Memory B cell (primary cell): ENCODE results near the gene UBR4.

ENCODE experiments used
- ATAC-seq: fragments of 150-1000 bp; cut with Tn5 transposase; 2 replicates; pipeline ENCODE4 v1.10.0; 2021; ENCODE audit warnings: low read depth, mild to moderate bottlenecking, moderate library complexity
- DNase-seq, 2 donors: peaks; one replicate each; pipeline ENCODE4 v3.0.0; 2022; ENCODE audit warnings: low spot score in 2 of 2
- H3K27ac Mint-ChIP-seq: one replicate; pipeline ENCODE4 v1.8.0; 2022; ENCODE audit warnings: mild to moderate bottlenecking, moderate library complexity, mixed read lengths
- H3K27me3 Mint-ChIP-seq: one replicate; pipeline ENCODE4 v1.8.0; 2022; ENCODE audit warnings: mixed read lengths
- H3K36me3 Mint-ChIP-seq: one replicate; pipeline ENCODE4 v1.8.0; 2022; ENCODE audit warnings: mild to moderate bottlenecking, mixed read lengths
- H3K4me1 Mint-ChIP-seq: one replicate; pipeline ENCODE4 v1.8.0; 2022; ENCODE audit warnings: mixed read lengths
- H3K4me3 Mint-ChIP-seq: one replicate; pipeline ENCODE4 v1.8.0; 2022; ENCODE audit warnings: mild to moderate bottlenecking, moderate library complexity, mixed read lengths
- H3K9me3 Mint-ChIP-seq: one replicate; pipeline ENCODE4 v1.8.0; 2022; ENCODE audit warnings: mixed read lengths

UBR4 gene

GRCh38 chr1:19208710-19209438, 1.2 kb downstream of the UBR4 start:
- peaks cover 6% of the 10 kb centered on the region for H3K36me3 Mint-ChIP-seq
- H3K4me1 Mint-ChIP-seq, result peaks cover 37% of the 10 kb centered on the region
- no peaks in the 10 kb centered on the region for H3K27me3 Mint-ChIP-seq
- peak overlapping the region; percentile 91 for H3K4me3 Mint-ChIP-seq
- no peaks in the 10 kb centered on the region for H3K9me3 Mint-ChIP-seq
- no peak for DNase-seq
- no peak for ATAC-seq
- peak overlapping the region; percentile 96 for H3K27ac Mint-ChIP-seq

- ATAC-seq (no peak), DNase-seq (no peak)
- peaks cover 4% of the 10 kb centered on the region for H3K36me3 Mint-ChIP-seq
- no peaks in the 10 kb centered on the region for H3K9me3 Mint-ChIP-seq
- peaks cover 36% of the 10 kb centered on the region for H3K4me1 Mint-ChIP-seq
- no peak overlapping the region for H3K27ac Mint-ChIP-seq
- no peak overlapping the region for H3K4me3 Mint-ChIP-seq
- H3K27me3 Mint-ChIP-seq, result no peaks in the 10 kb centered on the region
Measured at GRCh38 chr1:19206947-19207346, 3.1 kb downstream of the UBR4 start.

GRCh38 chr1:19205845-19206244, 4.2 kb downstream of the UBR4 start:
- no peak overlapping the region for H3K4me3 Mint-ChIP-seq
- H3K9me3 Mint-ChIP-seq, result no peaks in the 10 kb centered on the region
- H3K27ac Mint-ChIP-seq, result no peak overlapping the region
- no peaks in the 10 kb centered on the region for H3K27me3 Mint-ChIP-seq
- ATAC-seq (no peak), DNase-seq (no peak)
- H3K4me1 Mint-ChIP-seq, result peaks cover 30% of the 10 kb centered on the region
- peaks cover 8% of the 10 kb centered on the region for H3K36me3 Mint-ChIP-seq

- DNase-seq (no peak), ATAC-seq (no peak)
- no peaks in the 10 kb centered on the region for H3K27me3 Mint-ChIP-seq
- no peaks in the 10 kb centered on the region for H3K9me3 Mint-ChIP-seq
- peaks cover 8% of the 10 kb centered on the region for H3K36me3 Mint-ChIP-seq
- peaks cover 27% of the 10 kb centered on the region for H3K4me1 Mint-ChIP-seq
- no peak overlapping the region for H3K27ac Mint-ChIP-seq
- no peak overlapping the region for H3K4me3 Mint-ChIP-seq
Measured at GRCh38 chr1:19205403-19205802, 4.7 kb downstream of the UBR4 start.

GRCh38 chr1:19204446-19205266, 5.4 kb downstream of the UBR4 start:
- H3K36me3 Mint-ChIP-seq, result peaks cover 8% of the 10 kb centered on the region
- DNase-seq (no peak), ATAC-seq (no peak)
- H3K4me1 Mint-ChIP-seq, result peaks cover 24% of the 10 kb centered on the region
- no peaks in the 10 kb centered on the region for H3K27me3 Mint-ChIP-seq
- H3K9me3 Mint-ChIP-seq, result no peaks in the 10 kb centered on the region
- H3K27ac Mint-ChIP-seq, result peak overlapping the region; percentile 75
- no peak overlapping the region for H3K4me3 Mint-ChIP-seq

GRCh38 chr1:19203440-19203839, 6.6 kb downstream of the UBR4 start:
- Mint-ChIP-seq H3K36me3 (peaks cover 15% of the 10 kb centered on the region), H3K9me3 (no peaks in the 10 kb centered on the region), H3K4me1 (peaks cover 21% of the 10 kb centered on the region), H3K4me3 (no peak overlapping the region), H3K27ac (no peak overlapping the region), H3K27me3 (no peaks in the 10 kb centered on the region)
- DNase-seq, result no peak
- no peak for ATAC-seq

GRCh38 chr1:19202396-19202795, 7.7 kb downstream of the UBR4 start:
- no peaks in the 10 kb centered on the region for H3K9me3 Mint-ChIP-seq
- H3K4me1 Mint-ChIP-seq, result peaks cover 21% of the 10 kb centered on the region
- no peak overlapping the region for H3K4me3 Mint-ChIP-seq
- peaks cover 20% of the 10 kb centered on the region for H3K36me3 Mint-ChIP-seq
- ATAC-seq (no peak), DNase-seq (no peak)
- H3K27me3 Mint-ChIP-seq, result no peaks in the 10 kb centered on the region
- H3K27ac Mint-ChIP-seq, result peak overlapping the region; percentile 20

GRCh38 chr1:19199969-19200604, 10.0 kb downstream of the UBR4 start:
- no peak overlapping the region for H3K4me3 Mint-ChIP-seq
- H3K36me3 Mint-ChIP-seq, result peaks cover 39% of the 10 kb centered on the region
- no peak for DNase-seq
- ATAC-seq, result no peak
- no peaks in the 10 kb centered on the region for H3K9me3 Mint-ChIP-seq
- no peak overlapping the region for H3K27ac Mint-ChIP-seq
- peaks cover 14% of the 10 kb centered on the region for H3K4me1 Mint-ChIP-seq
- no peaks in the 10 kb centered on the region for H3K27me3 Mint-ChIP-seq

GRCh38 chr1:19199329-19199968, 10.6 kb downstream of the UBR4 start:
- H3K27ac Mint-ChIP-seq, result no peak overlapping the region
- peaks cover 35% of the 10 kb centered on the region for H3K36me3 Mint-ChIP-seq
- ATAC-seq (no peak), DNase-seq (no peak)
- H3K27me3 Mint-ChIP-seq, result no peaks in the 10 kb centered on the region
- no peak overlapping the region for H3K4me3 Mint-ChIP-seq
- H3K9me3 Mint-ChIP-seq, result no peaks in the 10 kb centered on the region
- H3K4me1 Mint-ChIP-seq, result peaks cover 10% of the 10 kb centered on the region

GRCh38 chr1:19198820-19199219, 11.2 kb downstream of the UBR4 start:
- Mint-ChIP-seq H3K4me1 (peaks cover 5% of the 10 kb centered on the region), H3K9me3 (no peaks in the 10 kb centered on the region), H3K27ac (no peak overlapping the region), H3K27me3 (no peaks in the 10 kb centered on the region), H3K36me3 (peaks cover 35% of the 10 kb centered on the region), H3K4me3 (no peak overlapping the region)
- DNase-seq (no peak), ATAC-seq (no peak)

- ATAC-seq (no peak), DNase-seq (no peak)
- Mint-ChIP-seq H3K4me3 (no peak overlapping the region), H3K27ac (no peak overlapping the region), H3K36me3 (peaks cover 45% of the 10 kb centered on the region), H3K4me1 (peaks cover 4% of the 10 kb centered on the region), H3K27me3 (no peaks in the 10 kb centered on the region), H3K9me3 (no peaks in the 10 kb centered on the region)
Measured at GRCh38 chr1:19197845-19198244, 12.2 kb downstream of the UBR4 start.

GRCh38 chr1:19196331-19196730, 13.7 kb downstream of the UBR4 start:
- no peak overlapping the region for H3K4me3 Mint-ChIP-seq
- H3K36me3 Mint-ChIP-seq, result peaks cover 50% of the 10 kb centered on the region
- no peak overlapping the region for H3K27ac Mint-ChIP-seq
- no peaks in the 10 kb centered on the region for H3K9me3 Mint-ChIP-seq
- DNase-seq (no peak), ATAC-seq (no peak)
- no peaks in the 10 kb centered on the region for H3K4me1 Mint-ChIP-seq
- H3K27me3 Mint-ChIP-seq, result no peaks in the 10 kb centered on the region

- H3K36me3 Mint-ChIP-seq, result peaks cover 49% of the 10 kb centered on the region
Measured at GRCh38 chr1:19193004-19193403, 17.1 kb downstream of the UBR4 start.

GRCh38 chr1:19191811-19192210, 18.3 kb downstream of the UBR4 start:
- H3K27me3 Mint-ChIP-seq, result no peaks in the 10 kb centered on the region
- ATAC-seq, result no peak
- H3K27ac Mint-ChIP-seq, result no peak overlapping the region
- H3K36me3 Mint-ChIP-seq, result peaks cover 43% of the 10 kb centered on the region
- DNase-seq, result no peak
- no peaks in the 10 kb centered on the region for H3K9me3 Mint-ChIP-seq
- H3K4me1 Mint-ChIP-seq, result no peaks in the 10 kb centered on the region
- no peak overlapping the region for H3K4me3 Mint-ChIP-seq

More at GRCh38 chr1:19193004-19193403, 17.1 kb downstream of the UBR4 start:
- H3K4me3 Mint-ChIP-seq, result no peak overlapping the region
- no peak for ATAC-seq
- peak overlapping the region; percentile 43 for H3K27ac Mint-ChIP-seq
- no peak for DNase-seq
- H3K4me1 Mint-ChIP-seq, result no peaks in the 10 kb centered on the region
- no peaks in the 10 kb centered on the region for H3K9me3 Mint-ChIP-seq
- H3K27me3 Mint-ChIP-seq, result no peaks in the 10 kb centered on the region
